ENCODE data around the gene HYAL4. TPM values are rescaled to one million over a fixed set of nuclear protein-coding genes. Genes with fewer than 3 reads are reported as not detected.

The HYAL4 gene
- total RNA-seq, 4 donors from 2014 or later, result not detected

DNA sequence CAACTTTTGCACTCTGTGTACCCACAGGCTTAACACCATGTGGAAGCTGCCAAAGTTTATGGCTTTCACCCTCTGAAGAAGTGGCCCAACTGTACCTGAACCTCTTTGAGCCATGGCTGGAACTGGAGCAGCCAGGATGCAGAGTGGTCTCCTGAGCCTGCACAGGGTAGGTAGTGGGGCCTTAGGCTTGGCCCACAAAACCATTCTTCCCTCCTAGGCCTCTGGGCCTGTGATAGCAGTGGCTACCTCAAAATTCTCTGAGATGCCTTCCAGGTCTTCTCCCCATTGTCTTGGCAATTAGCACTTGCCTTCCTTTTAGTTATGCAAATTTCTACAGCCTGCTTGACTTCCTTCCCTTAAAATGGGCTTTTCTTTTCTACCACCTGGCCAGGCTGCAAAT lies 60.7 kb downstream of the HYAL4 start:
- TF ChIP-seq POLR2A (IDR thresholded peaks at IDR 0.05), result no peak
- TF ChIP-seq, protein P1, sequence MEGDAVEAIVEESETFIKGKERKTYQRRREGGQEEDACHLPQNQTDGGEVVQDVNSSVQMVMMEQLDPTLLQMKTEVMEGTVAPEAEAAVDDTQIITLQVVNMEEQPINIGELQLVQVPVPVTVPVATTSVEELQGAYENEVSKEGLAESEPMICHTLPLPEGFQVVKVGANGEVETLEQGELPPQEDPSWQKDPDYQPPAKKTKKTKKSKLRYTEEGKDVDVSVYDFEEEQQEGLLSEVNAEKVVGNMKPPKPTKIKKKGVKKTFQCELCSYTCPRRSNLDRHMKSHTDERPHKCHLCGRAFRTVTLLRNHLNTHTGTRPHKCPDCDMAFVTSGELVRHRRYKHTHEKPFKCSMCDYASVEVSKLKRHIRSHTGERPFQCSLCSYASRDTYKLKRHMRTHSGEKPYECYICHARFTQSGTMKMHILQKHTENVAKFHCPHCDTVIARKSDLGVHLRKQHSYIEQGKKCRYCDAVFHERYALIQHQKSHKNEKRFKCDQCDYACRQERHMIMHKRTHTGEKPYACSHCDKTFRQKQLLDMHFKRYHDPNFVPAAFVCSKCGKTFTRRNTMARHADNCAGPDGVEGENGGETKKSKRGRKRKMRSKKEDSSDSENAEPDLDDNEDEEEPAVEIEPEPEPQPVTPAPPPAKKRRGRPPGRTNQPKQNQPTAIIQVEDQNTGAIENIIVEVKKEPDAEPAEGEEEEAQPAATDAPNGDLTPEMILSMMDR (IDR thresholded peaks at IDR 0.05), result no peak
- Histone ChIP-seq H3K27me3 (no peaks in the 10 kb centered on the region), H3K27ac (no peak overlapping the region), H3K9me3 (no peaks in the 10 kb centered on the region), H3K4me3 (no peak overlapping the region), H3K4me1 (no peaks in the 10 kb centered on the region), H3K36me3 (no peaks in the 10 kb centered on the region)
- intact Hi-C loops (cut with DNase I; ENCODE audit: low total_unique reads), result no loop called here
- no peak for DNase-seq

DNA sequence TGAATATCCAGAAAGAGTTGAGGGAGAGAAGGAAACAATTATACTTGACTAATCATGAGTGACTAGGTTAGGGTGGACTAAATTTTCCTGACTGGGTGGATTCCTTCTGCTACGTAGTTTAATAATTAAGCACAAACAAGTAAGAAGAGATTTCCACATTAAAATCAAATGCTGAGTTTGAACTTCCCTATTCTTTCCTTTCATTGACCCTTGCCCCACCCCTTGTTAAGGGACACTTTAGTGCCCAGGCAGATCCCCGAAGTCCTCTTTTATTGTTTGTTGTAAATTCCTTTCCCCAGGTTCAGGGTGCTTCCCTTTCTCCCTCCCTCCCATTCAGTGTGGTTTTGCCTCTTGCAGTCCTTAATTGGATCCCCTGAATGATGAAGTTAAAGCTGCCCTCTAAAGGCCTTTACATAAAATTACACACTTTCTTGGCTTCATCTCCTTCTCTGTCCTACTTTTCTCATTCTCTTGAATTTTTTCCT lies 71.3 kb downstream of the HYAL4 start:
- Histone ChIP-seq H3K4me3 (no peak overlapping the region), H3K9me3 (no peaks in the 10 kb centered on the region), H3K27ac (no peak overlapping the region), H3K27me3 (no peaks in the 10 kb centered on the region), H3K4me1 (no peaks in the 10 kb centered on the region), H3K36me3 (no peaks in the 10 kb centered on the region)
- intact Hi-C loops (cut with DNase I; ENCODE audit: low total_unique reads), result no loop called here
- TF ChIP-seq, protein P1 (IDR thresholded peaks at IDR 0.05), result peak in 1 of 4 experiments; percentile 14
- TF ChIP-seq POLR2A (IDR thresholded peaks at IDR 0.05), result no peak
- DNase-seq, result no peak

DNA sequence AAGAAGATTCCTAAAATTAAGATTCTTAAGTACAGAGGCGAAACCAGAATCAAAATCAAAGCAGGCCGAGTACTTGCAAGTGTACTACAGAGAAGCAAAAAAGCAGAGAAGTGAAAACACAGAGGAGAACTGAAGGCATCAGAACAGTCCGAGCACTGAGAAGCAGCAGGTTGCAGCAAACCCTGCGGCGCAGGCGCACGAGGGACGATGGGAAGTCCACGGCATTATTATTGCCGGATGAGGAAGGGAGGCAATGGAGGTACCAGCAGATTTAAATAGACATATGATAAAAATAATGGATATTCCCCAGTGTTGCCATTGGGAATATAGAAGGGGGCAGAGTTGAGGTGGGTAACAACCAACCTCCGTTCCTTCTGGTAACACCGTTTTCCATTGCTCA lies 72.9 kb downstream of the HYAL4 start:
- Histone ChIP-seq H3K4me3 (no peak overlapping the region), H3K27me3 (no peaks in the 10 kb centered on the region), H3K36me3 (no peaks in the 10 kb centered on the region), H3K27ac (no peak overlapping the region), H3K9me3 (no peaks in the 10 kb centered on the region), H3K4me1 (no peaks in the 10 kb centered on the region)
- TF ChIP-seq, protein P1 (IDR thresholded peaks at IDR 0.05), result no peak
- no peak for TF ChIP-seq POLR2A (IDR thresholded peaks at IDR 0.05)
- intact Hi-C loops (cut with DNase I; ENCODE audit: low total_unique reads), result no loop called here
- DNase-seq, result no peak

DNA sequence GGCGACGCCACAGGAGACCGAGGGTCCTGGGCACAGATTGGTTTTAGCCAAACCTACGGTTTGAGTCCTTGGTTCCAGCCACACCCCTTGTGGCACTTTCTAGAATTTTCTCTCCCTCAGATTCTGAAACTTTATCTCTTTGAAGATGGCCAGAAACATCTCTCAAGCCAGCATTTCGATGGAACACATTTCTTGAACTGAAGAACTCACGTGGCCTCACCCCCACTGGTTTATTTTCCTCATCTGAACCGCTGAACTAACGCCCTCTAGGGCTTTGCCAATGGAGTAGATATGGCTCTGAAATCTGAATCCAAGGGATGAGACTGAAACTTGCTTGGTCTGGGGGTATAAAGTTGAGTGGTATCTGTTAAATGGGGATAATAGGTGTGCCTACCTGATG lies 73.3 kb downstream of the HYAL4 start:
- no peaks in the 10 kb centered on the region for H3K27me3 ChIP-seq
- TF ChIP-seq POLR2A (IDR thresholded peaks at IDR 0.05), result no peak
- TF ChIP-seq, protein P1 (IDR thresholded peaks at IDR 0.05), result no peak
- DNase-seq, result no peak
- H3K36me3 ChIP-seq, result no peaks in the 10 kb centered on the region
- H3K4me3 ChIP-seq, result no peak overlapping the region
- intact Hi-C loops (cut with DNase I; ENCODE audit: low total_unique reads), result no loop called here
- no peaks in the 10 kb centered on the region for H3K4me1 ChIP-seq
- no peak overlapping the region for H3K27ac ChIP-seq
- H3K9me3 ChIP-seq, result no peaks in the 10 kb centered on the region

DNA sequence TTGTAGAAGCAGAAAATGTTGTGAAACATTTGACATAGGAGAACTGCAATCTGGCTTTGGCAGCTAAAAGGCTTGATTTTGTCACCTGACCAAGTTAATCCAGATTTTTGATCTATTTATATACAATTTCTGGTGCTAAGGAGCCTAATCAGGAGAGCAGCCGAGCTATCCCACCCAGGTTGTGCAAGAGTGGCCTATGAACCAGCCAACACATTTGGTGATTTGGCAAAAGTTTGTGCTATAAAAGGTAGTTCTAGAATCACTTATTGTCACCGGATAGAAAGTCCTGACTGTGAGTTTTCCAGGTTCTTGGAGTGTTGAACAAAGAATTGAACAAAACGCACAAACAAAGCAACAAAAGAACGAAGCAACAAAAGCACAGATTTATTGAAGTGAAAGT lies 78.6 kb downstream of the HYAL4 start:
- Histone ChIP-seq H3K4me3 (no peak overlapping the region), H3K4me1 (no peaks in the 10 kb centered on the region), H3K9me3 (no peaks in the 10 kb centered on the region), H3K36me3 (no peaks in the 10 kb centered on the region), H3K27me3 (no peaks in the 10 kb centered on the region), H3K27ac (no peak overlapping the region)
- no peak for DNase-seq
- intact Hi-C loops (cut with DNase I; ENCODE audit: low total_unique reads), result no loop called here
- TF ChIP-seq POLR2A (IDR thresholded peaks at IDR 0.05), result no peak
- TF ChIP-seq, protein P1 (IDR thresholded peaks at IDR 0.05), result no peak

Measured in uterus (tissue), 4 donors.